ENCODE results near the gene ATP11B.
A peak's percentile ranks its signal among the peaks of the same experiment; 100 is the strongest.

ATP11B gene

DNA sequence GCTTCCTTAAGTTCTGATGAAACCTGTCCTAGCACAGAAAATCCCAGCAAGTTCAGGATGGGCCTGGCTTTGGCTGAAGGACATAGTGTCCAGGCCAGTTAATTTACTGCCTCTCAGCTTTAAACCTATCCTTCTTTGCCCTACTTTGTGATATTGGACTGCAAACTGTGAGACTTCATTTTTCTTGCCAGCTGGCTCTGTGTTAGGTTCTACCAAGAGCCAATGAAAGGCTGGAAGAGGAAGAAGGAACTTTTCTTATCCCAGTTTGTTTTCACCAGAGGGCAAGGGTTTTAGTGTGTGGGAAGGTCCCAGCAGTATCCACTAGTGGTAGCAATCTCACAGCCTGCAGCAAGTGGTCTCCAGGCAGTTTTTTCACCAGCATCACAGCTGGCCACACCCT, 168.9 kb downstream of the ATP11B start:
- DNase-seq: no peak

DNA sequence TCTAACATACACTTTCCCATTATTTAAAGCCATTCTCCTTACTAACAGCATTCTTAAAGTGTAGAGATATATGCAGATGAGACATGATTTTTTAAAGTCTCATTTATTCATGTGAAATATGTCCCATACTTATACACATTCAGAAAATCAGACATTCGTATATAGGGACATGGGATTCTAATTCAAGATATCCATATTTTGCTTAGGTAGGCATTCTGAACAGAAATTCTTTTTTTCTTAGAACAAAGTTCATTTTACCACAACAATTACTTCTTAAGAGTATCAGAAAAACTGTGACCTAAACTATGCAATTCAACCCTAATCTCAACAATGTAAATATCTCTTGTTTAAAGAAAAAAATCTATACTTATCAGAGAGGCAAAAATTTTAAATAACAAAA, 170.9 kb downstream of the ATP11B start:
- no peak for DNase-seq

DNA sequence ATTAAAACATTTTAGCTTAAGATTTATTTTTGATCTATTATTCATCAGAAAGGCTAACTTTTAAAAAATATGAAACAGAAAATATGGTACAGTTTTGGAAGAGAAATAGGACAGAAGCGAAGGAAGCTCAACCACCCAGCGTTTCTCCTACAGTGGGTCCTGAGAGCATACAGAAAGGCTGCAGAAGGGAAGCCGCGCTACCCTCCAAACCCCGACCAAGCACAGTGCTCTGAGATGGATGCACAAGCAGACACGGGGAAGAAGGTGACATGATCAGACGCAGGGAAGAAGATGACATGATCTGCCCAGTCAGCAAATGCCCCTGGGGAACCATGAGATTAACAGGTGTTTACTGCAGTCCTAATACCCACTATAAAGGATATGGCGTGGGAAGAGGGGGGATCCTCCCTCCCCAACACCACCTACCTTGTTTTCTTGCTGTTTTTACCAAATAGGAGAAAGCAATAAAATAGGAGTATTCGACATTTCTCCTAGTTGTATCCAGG, 172.6 kb downstream of the ATP11B start:
- no peak for DNase-seq

DNA sequence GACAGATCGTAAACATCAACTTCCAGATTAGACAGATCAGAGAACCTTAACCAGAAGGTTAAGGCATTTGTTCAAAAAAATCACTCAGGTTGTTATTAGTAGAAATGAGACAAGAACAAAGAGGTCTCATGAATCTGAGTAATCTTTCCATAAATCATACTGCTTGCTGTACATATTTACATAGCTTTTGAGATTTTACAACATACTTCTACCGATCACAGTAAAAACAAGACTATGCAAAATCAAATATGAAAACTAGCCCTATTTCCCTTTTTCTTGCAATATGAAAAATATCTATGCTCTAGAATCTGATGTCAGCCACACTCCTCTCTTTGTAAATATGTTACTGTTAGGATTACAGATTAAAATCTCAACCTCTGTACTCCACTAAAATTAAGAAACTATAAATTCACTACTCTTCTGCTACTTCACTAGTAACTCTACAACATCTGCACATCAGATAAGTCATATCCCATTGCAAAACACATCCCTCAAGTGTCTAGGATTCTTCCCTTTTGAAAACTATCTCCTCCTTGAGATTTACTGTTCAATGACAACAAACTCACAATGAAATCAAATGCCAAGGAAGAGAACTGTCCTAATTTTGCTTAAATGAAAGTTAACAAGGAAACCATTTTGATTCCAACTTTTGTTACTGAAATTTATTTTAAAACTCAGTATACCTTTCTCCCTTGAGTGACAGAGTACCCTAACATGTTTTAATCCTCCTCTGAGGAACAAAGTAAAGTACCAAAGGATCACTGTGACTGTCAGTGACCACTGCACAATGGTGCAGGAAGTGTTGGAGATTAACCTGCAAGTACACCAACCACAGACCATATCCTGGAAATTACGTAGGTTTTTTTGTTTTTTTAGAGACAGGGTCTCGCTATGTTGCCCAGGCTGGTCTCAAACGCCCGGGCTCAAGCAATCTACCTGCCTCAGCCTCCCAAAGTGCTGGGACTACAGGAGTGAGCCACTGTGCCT, 174.2 kb downstream of the ATP11B start:
- DNase-seq: peak; percentile 27

DNA sequence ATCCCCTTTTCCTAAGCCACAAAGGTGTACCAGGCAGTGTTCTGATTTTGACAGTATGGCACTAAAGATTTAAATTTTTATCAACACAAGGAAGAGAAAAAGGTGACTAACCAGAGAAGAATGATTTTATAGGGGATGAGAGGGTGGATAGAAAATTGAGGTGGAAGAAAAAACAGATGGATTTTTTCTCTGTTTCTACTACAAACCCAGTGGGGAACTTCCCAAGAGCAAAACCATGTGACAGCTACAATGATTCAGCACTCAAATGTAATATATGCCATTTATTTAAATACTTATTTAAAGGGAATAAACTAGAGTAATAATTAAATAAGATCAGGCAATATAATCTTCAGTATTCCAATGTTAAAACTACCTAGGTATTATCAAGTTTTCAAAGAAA, 176.0 kb downstream of the ATP11B start:
- no peak for DNase-seq

GRCh38 chr3:182969853-182970252, 176.5 kb downstream of the ATP11B start:
- DNase-seq: no peak

- DNase-seq: no peak
These were observed 177.6 kb downstream of the ATP11B start for GRCh38 chr3:182970811-182971418.
